Fibroblast of pulmonary artery (primary cell): ENCODE results near the gene RGS19.
"Not testable (repeated sequence)": the region's sequence is repeated elsewhere in the genome, so short reads cannot be mapped to it uniquely, and the experiment has no call there.

Source experiments
- DNase-seq: peaks from one replicate; pipeline ENCODE4 v3.0.0-alpha.2; 2010; ENCODE audit warnings: low read depth
- H3K4me3 ChIP-seq: replicated peaks from 2 replicates; pipeline ENCODE4 v1.5.1; 2011; ENCODE audit warnings: low read depth, mild to moderate bottlenecking, control low read depth, low read length, moderate library complexity
- TF ChIP-seq, protein P1 (sequence below): IDR thresholded peaks from 2 replicates; pipeline ENCODE4 v1.5.1; 2011; ENCODE audit warnings: mild to moderate bottlenecking, control low read depth, low read length, inconsistent platforms; ENCODE audit errors: missing control alignments

RGS19 gene

DNA sequence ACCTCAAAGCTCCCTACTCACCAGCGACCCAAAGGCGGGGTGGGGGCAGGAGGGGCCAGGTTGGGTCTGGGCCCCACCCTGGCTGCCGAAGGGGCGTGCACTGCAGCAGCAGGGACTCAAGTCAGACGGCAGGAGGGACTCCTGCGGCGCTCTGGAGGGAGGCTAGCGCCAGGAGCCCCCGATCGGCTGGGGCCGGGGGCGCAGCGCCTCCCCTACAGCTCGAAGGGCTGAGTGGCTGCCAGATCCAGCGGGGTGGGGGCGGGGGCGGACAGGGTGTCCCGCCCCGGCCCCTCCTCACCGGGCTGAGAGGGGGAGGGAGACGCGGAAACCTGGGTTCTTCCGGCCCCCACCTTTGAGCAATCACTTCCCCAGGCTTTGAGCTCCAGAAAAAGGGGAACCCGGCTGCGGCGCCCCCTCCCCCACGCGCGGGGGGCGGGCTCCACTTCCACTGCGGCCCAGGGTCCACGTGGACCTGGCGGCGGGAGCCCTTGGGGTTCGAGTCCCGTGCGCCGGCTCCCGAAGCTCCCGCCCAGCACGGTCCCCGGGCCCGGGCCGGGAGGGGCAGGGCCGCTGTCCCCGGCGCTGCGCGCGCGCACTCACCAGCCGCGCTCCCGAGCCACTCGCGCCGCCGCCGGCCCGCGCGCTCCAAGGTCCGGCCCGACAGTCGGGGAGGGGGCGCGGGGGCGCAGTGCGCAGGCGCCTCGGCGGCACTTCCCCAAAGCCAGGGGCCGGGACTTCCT lies at the start of gene RGS19:
RGS19 (minus strand) TSS at position 246 of the 740 bp plus-strand sequence. CDS start 2,632 bp downstream, outside the sequence.
- TF ChIP-seq, protein P1, sequence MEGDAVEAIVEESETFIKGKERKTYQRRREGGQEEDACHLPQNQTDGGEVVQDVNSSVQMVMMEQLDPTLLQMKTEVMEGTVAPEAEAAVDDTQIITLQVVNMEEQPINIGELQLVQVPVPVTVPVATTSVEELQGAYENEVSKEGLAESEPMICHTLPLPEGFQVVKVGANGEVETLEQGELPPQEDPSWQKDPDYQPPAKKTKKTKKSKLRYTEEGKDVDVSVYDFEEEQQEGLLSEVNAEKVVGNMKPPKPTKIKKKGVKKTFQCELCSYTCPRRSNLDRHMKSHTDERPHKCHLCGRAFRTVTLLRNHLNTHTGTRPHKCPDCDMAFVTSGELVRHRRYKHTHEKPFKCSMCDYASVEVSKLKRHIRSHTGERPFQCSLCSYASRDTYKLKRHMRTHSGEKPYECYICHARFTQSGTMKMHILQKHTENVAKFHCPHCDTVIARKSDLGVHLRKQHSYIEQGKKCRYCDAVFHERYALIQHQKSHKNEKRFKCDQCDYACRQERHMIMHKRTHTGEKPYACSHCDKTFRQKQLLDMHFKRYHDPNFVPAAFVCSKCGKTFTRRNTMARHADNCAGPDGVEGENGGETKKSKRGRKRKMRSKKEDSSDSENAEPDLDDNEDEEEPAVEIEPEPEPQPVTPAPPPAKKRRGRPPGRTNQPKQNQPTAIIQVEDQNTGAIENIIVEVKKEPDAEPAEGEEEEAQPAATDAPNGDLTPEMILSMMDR: no peak
- H3K4me3 ChIP-seq: peak within 1 kb of the TSS; percentile 69
- DNase-seq: peak; percentile 67

- not testable (repeated sequence) for DNase-seq
Observed at GRCh38 chr20:64123517-64123916, 44.2 kb upstream of the RGS19 start.

DNA sequence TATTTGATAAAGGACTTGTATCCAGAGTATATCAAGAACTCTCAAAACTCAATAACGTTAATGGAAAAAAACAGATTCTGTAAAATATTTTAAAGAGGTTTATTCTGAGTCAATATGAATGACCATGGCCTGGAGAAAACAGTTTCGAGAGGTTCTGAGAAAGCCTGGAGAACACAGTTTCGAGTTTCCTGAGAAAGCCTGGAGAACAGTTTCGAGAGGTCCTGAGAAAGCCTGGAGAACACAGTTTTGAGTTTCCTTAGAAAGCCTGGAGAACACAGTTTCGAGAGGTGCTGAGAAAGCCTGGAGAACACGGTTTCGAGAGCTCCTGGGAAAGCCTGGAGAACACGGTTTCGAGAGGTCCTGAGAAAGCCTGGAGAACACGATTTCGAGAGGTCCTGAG lies 43.6 kb upstream of the RGS19 start:
- DNase-seq: not testable (repeated sequence)

More at GRCh38 chr20:64123517-64123916, 44.2 kb upstream of the RGS19 start:
- H3K4me3 ChIP-seq: not testable (repeated sequence)

DNA sequence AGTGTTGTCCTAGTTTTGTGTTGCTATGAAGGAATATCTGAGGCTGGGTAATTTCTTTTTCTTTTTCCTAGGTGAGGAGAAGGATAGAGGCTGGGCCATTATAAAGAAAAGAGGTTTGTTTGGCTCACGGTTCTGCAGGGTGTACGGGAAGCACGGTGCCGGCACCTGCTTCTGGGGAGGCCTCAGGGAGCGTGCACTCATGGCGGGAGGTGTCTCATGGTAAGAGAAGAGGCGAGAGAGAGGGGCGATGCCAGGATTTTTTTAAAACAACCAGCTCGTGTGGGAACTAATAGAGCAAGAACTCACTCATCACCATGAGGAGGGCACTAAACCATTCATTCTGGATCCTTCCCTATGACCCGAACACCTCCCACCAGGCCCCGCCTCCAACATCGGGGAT lies 42.3 kb upstream of the RGS19 start:
- H3K4me3 ChIP-seq: no peak overlapping the region
- TF ChIP-seq, protein P1: no peak
- no peak for DNase-seq

More for the DNA sequence above, 43.6 kb upstream of the RGS19 start:
- H3K4me3 ChIP-seq: not testable (repeated sequence)

- peak; percentile 7 for DNase-seq
- no peak overlapping the region for H3K4me3 ChIP-seq
- TF ChIP-seq, protein P1: no peak
Observed at GRCh38 chr20:64119681-64120341, 40.5 kb upstream of the RGS19 start.

GRCh38 chr20:64119301-64119680 lies 40.0 kb upstream of the RGS19 start:
- no peak for DNase-seq
- TF ChIP-seq, protein P1: no peak

GRCh38 chr20:64117432-64117777 lies 38.1 kb upstream of the RGS19 start:
- not testable (repeated sequence) for DNase-seq, H3K4me3 ChIP-seq

More at GRCh38 chr20:64119301-64119680, 40.0 kb upstream of the RGS19 start:
- no peak overlapping the region for H3K4me3 ChIP-seq

DNA sequence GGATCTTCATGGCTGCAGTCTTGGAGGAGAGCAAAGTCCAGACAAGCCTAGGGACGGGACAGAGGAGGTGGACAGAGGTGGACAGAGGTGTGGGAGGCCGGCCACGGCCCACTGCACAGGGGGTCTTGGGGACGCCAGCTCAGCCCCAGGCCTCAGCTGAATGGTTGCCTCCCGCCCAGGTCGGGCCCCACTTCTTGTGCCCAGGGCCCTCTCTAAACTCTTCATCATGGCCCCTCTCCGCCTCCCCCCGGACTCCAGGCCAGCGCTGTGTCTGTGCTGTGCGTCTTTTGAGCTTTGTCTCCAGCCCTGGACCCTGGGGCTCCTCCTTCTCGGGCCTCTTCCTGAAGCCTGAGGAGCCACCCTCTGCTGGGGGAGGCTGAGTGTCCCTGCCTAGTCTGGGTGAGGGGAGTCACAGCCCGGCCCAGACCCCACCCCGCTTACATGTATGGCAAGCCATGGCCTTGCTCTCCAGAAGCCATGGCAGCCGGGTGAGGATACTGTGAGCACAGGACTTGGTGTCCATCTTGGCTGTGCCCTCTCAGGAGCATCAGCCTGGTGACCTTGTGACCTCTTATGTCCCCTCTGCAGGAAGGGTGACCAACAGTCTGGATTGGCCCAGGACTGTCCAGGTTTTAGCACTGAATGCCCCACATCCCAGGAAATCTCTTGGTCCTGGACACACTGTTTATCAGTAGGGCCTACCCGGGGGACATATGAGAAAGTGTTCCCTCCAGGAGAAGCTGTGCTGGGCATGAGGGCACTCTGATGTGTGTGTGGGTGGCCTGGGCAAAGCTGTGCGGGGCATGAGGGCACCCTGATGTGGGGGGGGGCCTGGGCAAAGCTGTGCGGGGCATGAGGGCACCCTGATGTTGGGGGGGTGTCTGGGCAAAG lies 37.5 kb upstream of the RGS19 start:
- DNase-seq: no peak
- TF ChIP-seq, protein P1: no peak
- H3K4me3 ChIP-seq: no peak overlapping the region
